NB4 (cell line): ENCODE measurements around the gene SLCO3A1.

ENCODE experiments used
- DNase-seq: peaks from one replicate; pipeline ENCODE4 v3.0.0; 2010; ENCODE audit warnings: low read depth
- H3K4me3 ChIP-seq: one replicate; pipeline ENCODE4 v1.5.1; 2011; ENCODE audit warnings: mild to moderate bottlenecking, low read depth, low read length, moderate library complexity
- MYC ChIP-seq: IDR thresholded peaks from 2 replicates; pipeline ENCODE4 v1.6.1; 2011; ENCODE audit warnings: low read depth, low read length
- POLR2A ChIP-seq: IDR thresholded peaks from 2 replicates; pipeline ENCODE4 v1.6.1; 2011; ENCODE audit warnings: mild to moderate bottlenecking; ENCODE audit not compliant: insufficient read length; ENCODE audit errors: extremely low read depth
- TF ChIP-seq, protein P1 (sequence below): IDR thresholded peaks from 2 replicates; pipeline ENCODE4 v1.6.1; 2011; ENCODE audit warnings: low read depth, low read length
- TF ChIP-seq, protein P2 (sequence below): IDR thresholded peaks from one replicate; pipeline ENCODE4 v1.5.1; 2012; ENCODE audit warnings: low read depth, low read length

SLCO3A1 gene

DNA sequence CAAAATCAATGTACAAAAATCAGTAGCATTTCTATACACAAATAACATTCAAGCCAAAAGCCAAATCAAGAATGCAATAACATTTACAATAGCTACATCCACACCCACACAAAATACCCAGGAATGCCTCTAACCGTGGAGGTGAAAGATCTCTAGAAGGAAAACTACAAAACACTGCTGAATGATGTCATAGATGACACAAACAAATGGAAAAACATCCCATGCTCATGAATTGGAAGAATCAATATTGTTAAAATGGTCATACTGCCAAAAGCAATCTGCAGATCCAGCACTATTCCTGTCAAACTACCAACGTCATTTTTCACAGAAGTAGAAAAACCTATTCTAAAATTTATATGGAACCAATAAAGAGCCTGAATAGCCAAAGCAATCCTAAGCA lies 143.7 kb downstream of the SLCO3A1 start:
- TF ChIP-seq, protein P1, sequence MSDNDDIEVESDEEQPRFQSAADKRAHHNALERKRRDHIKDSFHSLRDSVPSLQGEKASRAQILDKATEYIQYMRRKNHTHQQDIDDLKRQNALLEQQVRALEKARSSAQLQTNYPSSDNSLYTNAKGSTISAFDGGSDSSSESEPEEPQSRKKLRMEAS = no peak
- no peak for TF ChIP-seq MYC
- TF ChIP-seq, protein P2, sequence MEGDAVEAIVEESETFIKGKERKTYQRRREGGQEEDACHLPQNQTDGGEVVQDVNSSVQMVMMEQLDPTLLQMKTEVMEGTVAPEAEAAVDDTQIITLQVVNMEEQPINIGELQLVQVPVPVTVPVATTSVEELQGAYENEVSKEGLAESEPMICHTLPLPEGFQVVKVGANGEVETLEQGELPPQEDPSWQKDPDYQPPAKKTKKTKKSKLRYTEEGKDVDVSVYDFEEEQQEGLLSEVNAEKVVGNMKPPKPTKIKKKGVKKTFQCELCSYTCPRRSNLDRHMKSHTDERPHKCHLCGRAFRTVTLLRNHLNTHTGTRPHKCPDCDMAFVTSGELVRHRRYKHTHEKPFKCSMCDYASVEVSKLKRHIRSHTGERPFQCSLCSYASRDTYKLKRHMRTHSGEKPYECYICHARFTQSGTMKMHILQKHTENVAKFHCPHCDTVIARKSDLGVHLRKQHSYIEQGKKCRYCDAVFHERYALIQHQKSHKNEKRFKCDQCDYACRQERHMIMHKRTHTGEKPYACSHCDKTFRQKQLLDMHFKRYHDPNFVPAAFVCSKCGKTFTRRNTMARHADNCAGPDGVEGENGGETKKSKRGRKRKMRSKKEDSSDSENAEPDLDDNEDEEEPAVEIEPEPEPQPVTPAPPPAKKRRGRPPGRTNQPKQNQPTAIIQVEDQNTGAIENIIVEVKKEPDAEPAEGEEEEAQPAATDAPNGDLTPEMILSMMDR = no peak
- TF ChIP-seq POLR2A = no peak
- DNase-seq = no peak
- no peak overlapping the region for H3K4me3 ChIP-seq

DNA sequence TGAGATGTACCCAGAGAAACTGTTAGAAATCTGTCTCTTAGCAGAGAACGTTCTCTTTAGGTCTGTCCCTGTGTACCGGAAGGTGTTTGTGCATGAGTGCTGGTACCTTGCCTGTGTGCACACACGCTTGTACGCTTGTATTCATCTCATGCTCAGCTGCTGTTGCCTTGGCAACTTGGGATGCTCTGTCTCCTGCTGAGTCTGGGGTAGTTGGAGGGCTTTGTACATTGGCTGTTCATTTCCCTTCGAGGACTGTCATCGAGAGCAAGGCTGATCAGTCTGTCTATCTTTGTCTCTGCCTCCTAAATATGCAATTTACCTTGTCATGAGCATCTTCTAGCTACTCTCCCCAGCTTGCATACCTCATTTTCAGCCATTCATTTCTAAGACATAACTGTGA lies 147.2 kb downstream of the SLCO3A1 start:
- DNase-seq = no peak
- TF ChIP-seq, protein P1 = no peak
- no peak for TF ChIP-seq MYC
- no peak for TF ChIP-seq POLR2A
- TF ChIP-seq, protein P2 = no peak
- no peak overlapping the region for H3K4me3 ChIP-seq

DNA sequence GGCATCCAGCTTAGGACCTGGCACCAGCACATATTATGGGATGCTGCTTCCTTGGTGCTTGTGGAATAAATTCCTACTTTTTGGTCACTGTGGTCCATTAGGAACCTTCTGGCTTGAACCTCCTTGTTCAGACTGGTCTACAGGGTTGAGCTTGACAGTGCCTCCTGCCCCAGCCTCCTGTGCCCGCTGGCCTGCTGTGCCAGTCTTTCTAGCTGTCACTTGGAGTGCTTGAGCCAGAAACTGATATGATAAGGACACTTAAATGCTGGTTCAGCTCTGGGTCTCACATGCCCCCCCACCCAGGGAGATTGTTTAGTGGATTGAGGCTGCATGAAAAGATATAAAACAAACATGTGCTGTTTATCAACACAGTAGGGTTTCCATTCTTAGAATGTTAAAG lies 147.8 kb downstream of the SLCO3A1 start:
- no peak for DNase-seq
- no peak for TF ChIP-seq POLR2A
- TF ChIP-seq, protein P1 = no peak
- TF ChIP-seq, protein P2 = no peak
- no peak for TF ChIP-seq MYC
- H3K4me3 ChIP-seq = no peak overlapping the region

DNA sequence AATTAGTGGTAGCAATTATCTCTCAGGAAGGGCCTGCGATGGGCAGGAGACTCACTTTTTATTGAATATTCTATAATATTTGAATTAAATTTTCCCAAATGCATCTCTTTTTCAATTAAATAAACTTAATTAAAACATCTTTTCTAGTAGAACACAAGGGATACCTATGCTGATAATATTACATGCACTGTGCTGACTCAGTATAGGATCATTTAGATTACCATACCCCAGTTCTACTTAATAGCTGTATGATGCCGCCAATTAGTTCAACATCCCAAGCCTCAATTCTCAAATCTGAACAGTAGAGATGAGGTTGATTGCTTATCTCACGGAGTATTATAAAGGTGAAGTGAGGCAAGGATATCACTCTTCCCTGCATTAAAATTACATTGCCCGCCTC lies 149.2 kb downstream of the SLCO3A1 start:
- TF ChIP-seq, protein P2 = no peak
- TF ChIP-seq, protein P1 = no peak
- TF ChIP-seq MYC (no peak), POLR2A (no peak)
- H3K4me3 ChIP-seq = no peak overlapping the region
- no peak for DNase-seq

DNA sequence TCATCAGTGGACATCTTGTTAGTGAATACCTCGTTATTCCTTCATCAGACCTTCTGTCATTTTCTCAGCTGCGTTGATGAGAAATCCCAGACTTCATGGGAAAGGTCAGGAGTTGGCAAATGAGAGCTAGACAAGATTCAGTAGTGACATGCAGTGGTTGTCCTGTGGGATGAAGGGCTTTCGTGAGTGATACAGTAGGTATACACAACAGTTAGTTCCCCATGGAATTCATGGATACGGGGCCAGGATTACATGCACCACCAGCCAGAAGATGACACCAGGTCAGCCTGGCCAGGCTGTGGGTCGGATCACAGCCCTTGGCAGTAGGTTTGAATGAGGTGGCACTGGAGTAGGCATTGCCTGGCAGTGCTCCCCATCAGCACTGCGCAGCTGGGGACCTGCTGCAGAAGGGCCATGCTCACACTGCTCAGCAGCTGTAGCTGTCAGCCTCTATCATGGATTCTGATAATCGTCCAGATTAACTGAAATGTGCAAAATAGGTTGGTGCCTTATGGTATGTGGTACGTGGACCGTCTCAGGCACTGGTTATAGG lies 150.1 kb downstream of the SLCO3A1 start:
- no peak for TF ChIP-seq MYC
- TF ChIP-seq, protein P2 = no peak
- TF ChIP-seq, protein P1 = no peak
- TF ChIP-seq POLR2A = no peak
- H3K4me3 ChIP-seq = no peak overlapping the region
- no peak for DNase-seq

DNA sequence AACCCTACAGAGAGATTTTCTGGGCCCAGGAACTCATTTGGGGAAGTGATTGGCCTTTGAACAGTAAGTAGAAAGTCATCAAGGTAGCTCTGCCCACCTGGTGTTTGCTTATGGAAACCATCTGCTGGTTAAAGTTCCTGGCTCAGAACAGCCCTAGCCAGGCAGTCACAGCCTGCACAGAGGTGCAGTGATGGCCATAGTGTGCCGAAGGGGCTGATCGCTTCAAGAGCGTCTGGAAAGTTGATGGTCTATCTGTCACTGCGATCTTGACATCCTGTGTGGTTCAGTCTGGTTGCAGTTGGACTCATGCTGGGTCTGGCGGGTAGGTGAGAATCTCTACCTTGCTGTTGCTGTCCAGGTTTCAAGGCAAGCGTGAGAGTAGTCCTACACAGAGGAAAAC lies 151.6 kb downstream of the SLCO3A1 start:
- H3K4me3 ChIP-seq = no peak overlapping the region
- no peak for DNase-seq
- TF ChIP-seq MYC (no peak), POLR2A (no peak)
- TF ChIP-seq, protein P2 = no peak
- TF ChIP-seq, protein P1 = no peak
